MV-4-11 (cell line): ENCODE measurements around the gene NUBP2.
"Not testable (repeated sequence)": the region's sequence is repeated elsewhere in the genome, so short reads cannot be mapped to it uniquely, and the experiment has no call there.

ENCODE experiments used
- DNase-seq: peaks from one replicate; lab custom pipeline; 2025; lab: John Stamatoyannopoulos, UW

NUBP2 gene

DNA sequence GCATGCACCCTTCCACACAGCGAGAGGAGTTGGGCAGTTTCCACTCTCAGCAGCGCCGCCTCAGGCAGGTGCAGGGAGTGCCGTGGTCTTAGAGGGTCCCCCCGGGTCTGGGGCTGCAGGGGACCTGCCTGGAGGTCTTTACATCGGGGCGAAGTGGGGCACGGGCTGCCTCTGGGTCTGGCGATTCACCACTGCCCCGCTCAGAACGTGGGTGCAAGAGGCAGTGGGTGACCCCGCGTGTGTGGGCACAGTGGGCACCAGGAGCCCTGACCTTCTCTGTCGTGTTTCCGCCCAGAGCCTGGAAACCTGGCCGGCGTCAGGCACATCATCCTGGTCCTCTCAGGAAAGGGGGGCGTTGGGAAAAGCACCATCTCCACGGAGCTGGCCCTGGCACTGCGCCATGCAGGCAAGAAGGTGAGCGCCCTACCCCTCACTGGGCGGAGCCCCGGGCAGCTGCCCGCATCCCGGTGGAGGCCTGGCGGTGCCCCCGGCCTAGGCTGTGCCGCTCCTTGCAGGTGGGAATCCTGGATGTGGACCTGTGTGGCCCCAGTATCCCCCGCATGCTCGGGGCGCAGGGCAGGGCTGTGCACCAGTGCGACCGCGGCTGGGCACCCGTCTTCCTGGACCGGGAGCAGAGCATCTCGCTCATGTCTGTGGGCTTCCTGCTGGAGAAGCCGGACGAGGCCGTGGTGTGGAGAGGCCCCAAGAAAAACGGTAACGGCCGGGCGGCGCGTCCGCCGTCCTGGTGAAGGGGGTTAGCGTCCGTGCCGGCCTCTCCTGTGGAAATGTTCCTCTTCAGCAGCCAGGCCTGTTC, 3.7 kb downstream of the NUBP2 start:
- no peak for DNase-seq

GRCh38 chr16:1787056-1787321, 4.2 kb downstream of the NUBP2 start:
- DNase-seq = no peak

GRCh38 chr16:1787322-1788094, 4.7 kb downstream of the NUBP2 start:
- DNase-seq = no peak

- DNase-seq = no peak
These were observed 5.4 kb downstream of the NUBP2 start for GRCh38 chr16:1788095-1788707.

GRCh38 chr16:1788708-1789100, 5.9 kb downstream of the NUBP2 start:
- DNase-seq = no peak

DNA sequence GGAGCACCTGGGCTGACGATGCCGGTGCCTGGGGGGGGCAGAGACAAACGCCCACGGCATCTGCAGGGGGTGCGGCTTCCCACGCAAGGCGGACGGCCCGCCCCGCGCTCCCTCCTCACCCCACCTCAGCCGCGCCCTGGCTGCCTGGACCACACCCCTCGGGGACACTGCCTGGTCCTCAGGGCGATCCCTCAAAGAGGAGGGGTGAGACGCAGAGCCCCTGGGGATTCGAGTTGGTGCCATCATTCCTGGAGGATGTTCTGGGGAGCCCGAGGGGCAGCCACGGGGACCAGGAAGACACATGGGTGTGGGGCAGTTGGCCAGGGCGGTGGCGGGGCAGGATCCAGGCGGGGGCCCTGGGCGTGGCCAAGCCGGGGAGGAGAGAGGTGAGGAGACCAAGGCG, 6.9 kb downstream of the NUBP2 start:
- DNase-seq = no peak

DNA sequence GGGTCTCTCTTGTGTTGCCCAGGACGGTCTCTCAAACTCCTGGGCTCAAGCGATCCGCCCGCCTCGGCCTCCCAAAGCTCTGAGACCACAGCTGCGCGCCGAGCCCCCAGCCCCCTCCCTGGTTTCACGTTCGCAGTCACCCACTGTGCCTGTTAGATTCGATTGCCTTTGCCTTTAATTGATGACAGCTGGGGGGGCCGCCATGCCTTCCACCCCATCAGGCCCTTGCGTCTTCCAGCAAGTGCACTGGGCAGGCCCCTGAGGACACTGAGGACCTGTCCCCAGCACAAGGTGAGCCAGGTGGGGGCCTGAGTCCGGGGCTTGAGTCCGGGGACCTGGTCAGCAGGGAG, 7.5 kb downstream of the NUBP2 start:
- no peak for DNase-seq

- no peak for DNase-seq
These were observed 8.0 kb downstream of the NUBP2 start for GRCh38 chr16:1790611-1791255.

DNA sequence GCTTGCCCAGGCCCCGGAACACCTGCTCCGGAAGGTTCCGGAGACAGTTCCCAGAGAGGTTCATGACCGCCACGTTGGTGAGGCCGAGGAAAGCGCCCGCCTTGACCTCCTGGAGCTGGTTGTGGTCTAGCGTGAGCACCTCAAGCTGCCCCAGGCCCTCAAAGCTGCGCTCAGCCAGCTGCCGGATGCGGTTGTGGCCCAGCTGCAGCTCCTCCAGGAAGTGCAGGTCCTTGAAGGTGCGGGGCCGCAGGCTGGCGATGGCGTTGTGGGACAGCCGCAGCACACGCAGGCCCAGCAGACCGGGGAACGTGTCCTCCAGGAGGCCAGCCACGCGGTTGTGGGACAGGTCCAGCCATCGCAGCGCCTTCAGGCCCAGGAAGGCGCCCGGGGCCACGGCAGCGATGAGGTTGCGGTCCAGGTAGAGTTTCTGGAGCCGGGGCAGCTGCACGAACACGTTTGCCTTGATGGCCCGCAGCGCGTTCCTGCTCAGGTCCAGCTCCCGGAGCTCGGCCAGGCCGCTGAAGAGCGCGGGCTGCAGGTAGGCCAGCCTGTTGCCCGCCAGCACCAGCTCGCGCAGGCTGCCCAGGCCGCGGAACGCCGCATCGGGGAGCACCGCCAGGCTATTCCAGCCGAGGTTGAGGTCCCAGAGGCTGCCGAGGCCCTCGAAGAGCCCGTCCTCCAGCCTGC, 8.6 kb downstream of the NUBP2 start:
- DNase-seq = no peak

DNA sequence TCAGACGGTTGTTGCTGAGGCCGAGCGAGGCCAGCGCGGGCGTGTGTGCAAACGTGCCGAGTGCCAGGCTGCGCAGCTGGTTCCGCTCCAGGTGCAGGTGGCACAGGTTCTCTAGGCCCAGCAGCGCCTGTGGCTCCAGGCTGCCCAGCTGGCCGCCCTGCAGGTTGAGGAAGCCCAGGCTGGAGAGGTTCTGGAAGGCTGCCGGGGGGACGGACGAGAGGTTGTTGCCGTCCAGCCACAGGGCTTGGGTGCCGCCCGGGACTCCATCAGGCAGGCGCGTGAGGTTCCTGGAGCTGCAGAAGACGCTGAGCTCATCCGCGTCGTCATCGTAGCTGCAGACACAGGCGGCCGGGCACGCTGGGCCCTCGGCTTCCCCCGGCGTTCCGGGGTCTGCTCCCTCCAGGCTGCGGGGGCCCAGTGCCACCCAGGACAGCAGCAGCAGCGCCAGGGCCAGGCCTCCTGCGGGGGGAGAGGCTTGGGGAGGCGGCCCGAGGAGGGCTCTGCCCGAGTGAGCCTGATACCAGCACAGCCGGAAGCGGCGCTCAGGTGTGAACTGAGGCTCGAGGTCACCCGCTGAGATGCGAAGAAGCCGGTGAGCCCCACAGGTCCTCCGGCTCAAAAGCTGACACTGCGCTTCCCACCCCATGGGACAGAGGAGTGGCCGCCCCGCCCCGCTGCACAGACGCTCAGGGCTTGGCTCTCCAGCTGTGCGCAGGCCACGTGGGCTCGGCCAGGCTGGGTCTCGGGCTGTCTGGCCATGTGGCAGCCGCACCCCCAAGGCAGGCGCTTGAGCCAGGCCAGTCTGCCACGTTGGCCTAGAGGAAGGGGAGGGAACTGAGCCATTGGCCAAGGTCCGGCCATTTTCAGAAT, 9.4 kb downstream of the NUBP2 start:
- DNase-seq = no peak

DNA sequence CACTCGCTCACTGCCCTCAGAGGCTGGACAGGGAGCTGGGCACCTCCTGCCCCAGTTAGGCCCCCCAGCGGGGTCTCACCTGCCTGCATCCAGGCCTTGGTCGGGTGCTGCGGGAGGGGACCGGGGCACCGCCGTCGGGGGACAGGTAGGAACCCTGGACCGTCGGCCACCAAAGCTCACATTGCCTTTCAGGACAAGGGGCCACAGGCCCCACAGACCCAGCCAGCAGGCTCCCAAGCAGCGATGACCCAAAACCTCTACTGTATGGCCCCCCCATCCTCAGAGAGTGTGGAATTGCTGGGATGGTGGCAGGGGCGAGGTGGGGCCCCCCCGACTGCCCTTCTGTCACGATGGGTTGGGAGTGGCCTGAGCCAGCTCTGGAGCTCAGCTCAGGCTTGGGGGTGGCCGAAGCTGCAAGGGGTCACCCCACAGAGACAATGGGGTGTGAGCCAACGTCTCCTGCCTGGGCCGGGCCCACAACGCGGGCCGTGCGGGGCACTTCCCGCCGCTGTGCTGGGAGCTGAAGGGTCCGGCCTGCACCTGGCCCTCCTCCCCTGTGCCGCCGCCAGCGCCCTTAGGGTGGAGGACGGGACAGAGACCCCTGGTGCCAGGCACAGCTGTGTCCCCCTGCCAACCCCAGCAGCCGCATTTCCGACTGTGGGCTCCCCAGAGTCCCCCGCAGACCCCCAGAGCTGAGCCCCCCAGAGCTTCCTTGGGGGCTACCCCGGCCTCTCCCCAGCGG, 10.2 kb downstream of the NUBP2 start:
- DNase-seq = no peak

DNA sequence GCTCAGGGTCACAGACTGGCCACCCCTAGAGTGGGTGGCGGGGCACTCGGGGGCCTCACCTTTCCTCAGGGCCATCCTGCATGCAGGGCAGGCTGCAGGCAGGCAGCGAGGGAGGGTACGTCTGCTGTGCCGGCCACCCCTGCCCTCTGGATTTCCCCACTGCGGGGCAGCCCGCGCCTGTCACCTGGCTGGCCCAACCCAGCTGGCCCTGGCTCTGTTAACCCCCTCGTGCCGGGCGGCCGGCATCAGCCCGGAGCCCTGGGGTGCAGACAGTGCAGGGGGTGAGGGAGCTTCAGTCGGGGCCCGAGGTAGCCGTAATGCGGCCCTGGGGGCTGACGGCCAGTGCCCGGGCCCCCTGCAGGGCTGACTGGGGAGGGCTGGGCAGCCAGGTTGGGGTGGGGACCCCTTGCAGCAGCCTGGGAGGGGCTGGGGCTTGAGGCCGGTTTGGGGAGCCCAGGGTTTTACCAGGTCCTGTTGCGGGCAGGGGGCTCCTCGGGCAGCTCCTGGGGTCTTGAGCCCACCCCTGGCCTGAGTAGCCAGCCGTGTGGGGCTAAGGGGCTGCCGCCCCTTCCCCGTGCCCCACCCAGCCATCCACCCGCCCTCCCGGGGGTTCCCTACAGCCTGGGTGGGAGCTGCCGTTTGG, 10.9 kb downstream of the NUBP2 start, which contains the start of gene IGFALS:
Gene IGFALS, minus strand, starts transcription at position 128 of the 643 bp plus-strand sequence. Its CDS starts 53 bp downstream, at position 75.
- DNase-seq = no peak

GRCh38 chr16:1794221-1794871, 11.6 kb downstream of the NUBP2 start:
- DNase-seq = no peak

GRCh38 chr16:1794908-1795666, 12.3 kb downstream of the NUBP2 start:
- no peak for DNase-seq

GRCh38 chr16:1799263-1799662, 16.5 kb downstream of the NUBP2 start:
- DNase-seq = not testable (repeated sequence)

GRCh38 chr16:1800701-1801100, 17.9 kb downstream of the NUBP2 start:
- no peak for DNase-seq

DNA sequence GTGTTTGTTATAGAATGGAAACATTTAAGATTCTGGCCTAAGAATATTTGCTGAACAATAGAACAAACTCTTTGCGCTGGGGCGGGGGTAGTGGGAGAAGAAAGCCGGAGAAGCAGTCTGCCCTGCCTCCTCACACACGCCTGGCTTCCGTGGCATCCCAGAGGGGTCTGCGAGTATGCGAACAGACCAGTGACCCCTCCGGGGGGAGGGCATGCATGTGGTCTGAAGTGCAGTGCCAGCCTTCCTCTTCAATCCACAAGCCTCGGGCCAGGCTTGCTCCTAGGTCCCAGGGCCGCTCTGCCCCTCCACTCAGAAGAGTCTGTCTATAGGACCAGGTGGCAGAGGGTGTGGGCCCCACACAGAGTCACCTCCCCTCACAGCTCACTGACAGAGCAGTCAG, 24.9 kb downstream of the NUBP2 start:
- DNase-seq = no peak

DNA sequence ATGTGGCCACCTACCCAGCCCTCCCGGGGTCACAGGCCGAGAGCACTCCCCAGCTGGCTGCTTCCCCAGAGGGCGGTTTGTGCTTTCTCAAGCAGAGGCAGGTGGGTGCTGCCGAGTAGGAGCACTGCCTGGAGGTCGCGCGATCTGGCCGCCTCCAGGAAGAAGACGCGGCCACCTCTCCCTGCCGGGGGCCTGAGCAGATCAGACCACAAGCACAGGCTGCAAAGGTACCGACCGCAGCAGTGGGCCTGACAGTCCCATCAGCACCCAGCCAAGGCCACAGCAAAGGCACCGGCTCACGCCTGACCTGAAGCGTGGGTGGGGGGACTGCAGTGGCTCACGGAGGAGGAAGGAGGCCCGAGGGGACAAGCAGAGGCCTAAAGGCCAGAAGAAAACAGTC, 25.9 kb downstream of the NUBP2 start:
- no peak for DNase-seq
